NCI-H82 treated with DMSO at 0.1 percent for 48 hours (cell line): ENCODE results near the gene PSMB8.
"Not testable (repeated sequence)": the region's sequence is repeated elsewhere in the genome, so short reads cannot be mapped to it uniquely, and the experiment has no call there.

Source experiments
- DNase-seq: peaks from one replicate; lab custom pipeline; 2025; ENCODE audit not compliant: unreplicated experiment; lab: John Stamatoyannopoulos, UW

The PSMB8 gene

GRCh38 chr6:32843979-32844838, at the start of gene PSMB8:
Gene PSMB8, minus strand, starts transcription at chr6:32844047. Its CDS starts 51 bp downstream, at chr6:32843996.
- DNase-seq, result peak; percentile 65

GRCh38 chr6:32890831-32891230, 47.0 kb upstream of the PSMB8 start:
- no peak for DNase-seq

GRCh38 chr6:32889533-32889932, 45.7 kb upstream of the PSMB8 start:
- no peak for DNase-seq

- no peak for DNase-seq
Observed at GRCh38 chr6:32888576-32888975, 44.7 kb upstream of the PSMB8 start.

GRCh38 chr6:32887616-32888015, 43.8 kb upstream of the PSMB8 start:
- DNase-seq, result no peak

GRCh38 chr6:32886681-32887383, 43.0 kb upstream of the PSMB8 start:
- DNase-seq, result no peak

- peak; percentile 41 for DNase-seq
Observed at GRCh38 chr6:32885698-32886286, 41.9 kb upstream of the PSMB8 start.

- DNase-seq, result no peak
Observed at GRCh38 chr6:32883789-32884188, 39.9 kb upstream of the PSMB8 start.

GRCh38 chr6:32882879-32883250, 39.0 kb upstream of the PSMB8 start:
- DNase-seq, result no peak

GRCh38 chr6:32880962-32881361, 37.1 kb upstream of the PSMB8 start:
- not testable (repeated sequence) for DNase-seq

- DNase-seq, result no peak
Observed at GRCh38 chr6:32879691-32880090, 35.8 kb upstream of the PSMB8 start.

- no peak for DNase-seq
Observed at GRCh38 chr6:32876603-32877002, 32.8 kb upstream of the PSMB8 start.

- DNase-seq, result not testable (repeated sequence)
Observed at GRCh38 chr6:32873947-32874346, 30.1 kb upstream of the PSMB8 start.

- no peak for DNase-seq
Observed at GRCh38 chr6:32868257-32868788, 24.5 kb upstream of the PSMB8 start.

GRCh38 chr6:32867554-32868256, 23.9 kb upstream of the PSMB8 start:
- DNase-seq, result no peak

- no peak for DNase-seq
Observed at GRCh38 chr6:32867022-32867477, 23.2 kb upstream of the PSMB8 start.

- no peak for DNase-seq
Observed at GRCh38 chr6:32865724-32866443, 22.0 kb upstream of the PSMB8 start.

- DNase-seq, result no peak
Observed at GRCh38 chr6:32862725-32863124, 18.9 kb upstream of the PSMB8 start.

GRCh38 chr6:32860674-32861073, 16.8 kb upstream of the PSMB8 start:
- DNase-seq, result no peak

- no peak for DNase-seq
Observed at GRCh38 chr6:32858194-32858593, 14.3 kb upstream of the PSMB8 start.
